GM19463 (cell line): ENCODE data around the gene FAM133A.

Experiments used
- ATAC-seq: cut with Tn5 transposase; IDR thresholded peaks from one replicate; pipeline ENCODE4 v1.9.1; 2021; ENCODE audit warnings: mild to moderate bottlenecking, moderate library complexity; ENCODE audit not compliant: unreplicated experiment

Gene FAM133A

DNA sequence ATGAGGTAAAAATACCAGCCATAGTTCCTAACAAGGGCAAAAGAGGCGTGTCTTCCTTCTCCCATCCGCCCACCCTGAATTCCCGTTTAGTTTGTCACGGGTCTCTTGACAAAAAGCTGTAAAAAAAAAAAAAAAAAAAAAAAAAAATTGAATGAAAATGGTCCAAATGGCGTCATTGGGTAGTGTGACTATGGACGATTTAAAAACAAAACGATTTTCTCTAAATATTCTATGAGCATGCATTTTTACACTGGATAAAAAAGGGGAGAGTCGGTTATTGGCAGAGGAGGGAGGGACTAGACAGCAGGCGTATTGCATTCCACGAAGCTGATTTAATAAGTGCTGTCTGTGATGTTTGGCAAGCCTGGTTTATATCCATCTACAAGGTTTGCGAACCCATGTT is at the start of gene FAM133A:
TSS of gene FAM133A (plus strand) at position 338 of the 403 bp plus-strand sequence. CDS start 35,214 bp downstream, outside the sequence.
- no peak for ATAC-seq

GRCh38 chrX:93637591-93637990 is 36.4 kb upstream of the FAM133A start:
- ATAC-seq = no peak

DNA sequence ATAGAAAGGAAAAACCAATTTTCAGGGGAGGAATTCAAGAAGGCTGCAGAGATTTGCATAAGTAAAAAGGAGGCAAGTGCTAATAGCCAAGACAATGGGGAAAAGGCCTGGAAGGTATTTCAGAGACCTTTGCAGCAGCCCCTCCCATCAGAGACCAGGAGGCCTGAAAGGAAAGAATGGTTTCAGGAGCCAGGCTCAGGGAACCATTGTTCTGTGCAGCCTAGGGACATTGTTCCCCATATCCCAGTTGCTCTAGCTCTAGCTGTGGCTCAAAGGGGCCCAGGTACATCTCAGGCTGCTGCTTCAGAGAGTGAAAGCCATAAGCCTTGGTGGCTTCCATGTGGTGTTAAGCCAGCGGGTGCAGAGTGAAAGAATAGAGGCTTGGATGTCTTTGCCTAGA is 24.6 kb upstream of the FAM133A start:
- no peak for ATAC-seq

GRCh38 chrX:93660575-93660974 is 13.4 kb upstream of the FAM133A start:
- ATAC-seq = no peak

GRCh38 chrX:93673056-93673868 is 744 bp upstream of the FAM133A start, which contains the start of gene NAP1L3:
TSS of gene NAP1L3 (minus strand) at chrX:93673578. CDS start at chrX:93673304, 274 bp downstream.
- peak; percentile 44 for ATAC-seq

- ATAC-seq = no peak
These were observed 22.0 kb downstream of the FAM133A start for GRCh38 chrX:93695981-93696380.

GRCh38 chrX:93703701-93704100 is 29.7 kb downstream of the FAM133A start:
- ATAC-seq = no peak

- no peak for ATAC-seq
These were observed 37.1 kb downstream of the FAM133A start for GRCh38 chrX:93711076-93711475.

GRCh38 chrX:93741811-93742210 is 67.8 kb downstream of the FAM133A start:
- ATAC-seq = no peak

GRCh38 chrX:93760163-93760562 is 86.2 kb downstream of the FAM133A start:
- no peak for ATAC-seq
